ENCODE data around the gene ZNF205. TPM values are rescaled to one million over a fixed set of nuclear protein-coding genes. Genes with fewer than 3 reads are reported as not detected.
"Not testable (repeated sequence)": the region's sequence is repeated elsewhere in the genome, so short reads cannot be mapped to it uniquely, and the experiment has no call there.

ZNF205 gene
- polyA plus RNA-seq, 3 donors, result 1.0 to 6.7 (median 1.3) TPM

DNA sequence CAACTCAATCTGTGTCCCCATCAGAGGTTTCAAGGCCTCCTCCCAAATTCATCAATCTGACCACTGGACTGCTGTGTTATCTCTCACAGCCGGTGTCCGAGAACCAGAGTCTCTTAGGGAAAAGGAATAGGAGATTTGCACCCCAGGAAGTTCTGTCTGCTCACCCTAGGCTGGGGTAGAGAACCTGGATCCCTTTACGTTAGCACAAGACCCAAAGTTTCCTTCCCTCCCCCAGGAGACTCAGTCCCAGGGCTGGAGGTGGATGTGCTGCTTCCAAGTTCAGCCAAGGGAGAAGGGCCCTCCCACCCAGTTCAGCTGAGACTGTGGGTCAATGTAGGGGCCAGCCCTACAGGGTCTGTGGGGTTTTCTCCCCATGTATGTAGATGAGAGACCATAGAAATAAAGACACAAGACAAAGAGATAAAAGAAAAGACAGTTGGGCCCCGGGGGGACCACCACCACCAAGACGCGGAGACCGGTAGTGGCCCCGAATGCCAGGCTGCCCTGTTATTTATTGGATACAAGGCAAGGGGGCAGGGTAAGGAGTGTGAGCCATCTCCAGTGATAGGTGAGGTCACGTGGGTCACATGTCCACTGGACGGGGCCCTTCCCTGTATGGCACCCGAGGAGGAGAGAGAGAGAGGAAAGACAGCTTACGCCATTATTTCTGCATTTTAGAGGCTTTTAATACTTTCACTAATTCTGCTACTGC is 52.9 kb downstream of the ZNF205 start:
- Histone ChIP-seq H3K4me1 (ENCODE audit: control insufficient read depth in 1 of 2, insufficient read depth in 2 of 2, low read length in 2 of 2) (peaks cover 6 to 9% of the 10 kb centered on the region in 2 donors), H3K79me2 (ENCODE audit: insufficient read depth, low read length) (no peaks in the 10 kb centered on the region), H3K27ac (ENCODE audit: low read depth in 1 of 2, low read length in 2 of 2) (no peak overlapping the region), H3K9ac (ENCODE audit: insufficient read depth, low read length, poor library complexity, severe bottlenecking) (peak overlapping the region; percentile 21), H3K9me3 (replicated peaks in 1 of 2; ENCODE audit: control insufficient read depth in 1 of 2, insufficient read depth in 1 of 2, low read length in 2 of 2) (peaks cover 0 to 3% of the 10 kb centered on the region in 2 donors), H2AFZ (ENCODE audit: insufficient read depth, low read depth, low read length, poor library complexity, severe bottlenecking) (peak overlapping the region; percentile 71), H3K4me3 (replicated peaks in 1 of 3; ENCODE audit: low read depth in 2 of 3, low read length in 3 of 3) (peak overlapping the region in 1 of 3 experiments; percentile 60), H3K27me3 (ENCODE audit: control insufficient read depth in 2 of 2, insufficient read depth in 2 of 2, low read length in 2 of 2) (peaks cover 19 to 53% of the 10 kb centered on the region in 2 donors), H3K4me2 (replicated peaks; ENCODE audit: extremely low read depth, low read length, poor library complexity, severe bottlenecking) (peak overlapping the region; percentile 60), H3K36me3 (replicated peaks in 1 of 2; ENCODE audit: control insufficient read depth in 1 of 2, insufficient read depth in 2 of 2, low read length in 2 of 2) (no peaks in the 10 kb centered on the region), H4K20me1 (ENCODE audit: insufficient read depth, low read length) (no peaks in the 10 kb centered on the region)
- no peak for DNase-seq
- Mint-ChIP-seq H3K27me3 (ENCODE audit: low read depth in 3 of 3) (peaks cover 73 to 93% (median 75%) of the 10 kb centered on the region in 3 donors), H3K36me3 (no peaks in the 10 kb centered on the region), H3K9me3 (peaks cover 0 to 15% (median 5%) of the 10 kb centered on the region in 7 donors), H3K4me3 (peak overlapping the region; percentile 37 to 77), H3K4me1 (peaks cover 14% of the 10 kb centered on the region), H3K27ac (peak overlapping the region in 1 of 7 donors; percentile 60)
- no peak for TF ChIP-seq CTCF (IDR thresholded peaks at IDR 0.05)
- 100% methylated on average over 2 of the region's 12 CpGs for WGBS (ENCODE audit: insufficient coverage)
- intact Hi-C loops (cut with micrococcal nuclease), result loop anchor here in 1 of 2 donors (5.0 kb wide), 1 partner anchor 103 kb away; no protein-coding TSS in a partner anchor

- H3K9me3 ChIP-seq (replicated peaks in 1 of 2; ENCODE audit: control insufficient read depth in 1 of 2, insufficient read depth in 1 of 2, low read length in 2 of 2), result peaks cover 0 to 13% of the 10 kb centered on the region in 2 donors
- DNase-seq, result no peak
- H4K20me1 ChIP-seq (ENCODE audit: insufficient read depth, low read length), result no peaks in the 10 kb centered on the region
- H3K4me3 ChIP-seq (replicated peaks in 1 of 3; ENCODE audit: low read depth in 2 of 3, low read length in 3 of 3), result no peak overlapping the region
- H3K27ac Mint-ChIP-seq, result no peak overlapping the region
- no peak overlapping the region for H3K27ac ChIP-seq (ENCODE audit: low read depth in 1 of 2, low read length in 2 of 2)
- intact Hi-C loops (cut with micrococcal nuclease), result loop anchor here in 1 of 2 donors (5.0 kb wide), 1 partner anchor 104 kb away; no protein-coding TSS in a partner anchor
- no peak overlapping the region for H3K4me2 ChIP-seq (replicated peaks; ENCODE audit: extremely low read depth, low read length, poor library complexity, severe bottlenecking)
- no peaks in the 10 kb centered on the region for H3K79me2 ChIP-seq (ENCODE audit: insufficient read depth, low read length)
- peaks cover 31 to 57% of the 10 kb centered on the region in 2 donors for H3K27me3 ChIP-seq (ENCODE audit: control insufficient read depth in 2 of 2, insufficient read depth in 2 of 2, low read length in 2 of 2)
- H3K36me3 Mint-ChIP-seq, result peaks cover 1 to 3% of the 10 kb centered on the region in 2 donors
- no peak overlapping the region for H3K9ac ChIP-seq (ENCODE audit: insufficient read depth, low read length, poor library complexity, severe bottlenecking)
- no peak for TF ChIP-seq CTCF (IDR thresholded peaks at IDR 0.05)
- H3K9me3 Mint-ChIP-seq, result peaks cover 0 to 17% (median 8%) of the 10 kb centered on the region in 7 donors
- peaks cover 73 to 93% (median 75%) of the 10 kb centered on the region in 3 donors for H3K27me3 Mint-ChIP-seq (ENCODE audit: low read depth in 3 of 3)
- H2AFZ ChIP-seq (ENCODE audit: insufficient read depth, low read depth, low read length, poor library complexity, severe bottlenecking), result no peak overlapping the region
- H3K4me1 ChIP-seq (ENCODE audit: control insufficient read depth in 1 of 2, insufficient read depth in 2 of 2, low read length in 2 of 2), result peaks cover 17 to 19% of the 10 kb centered on the region in 2 donors
- H3K4me3 Mint-ChIP-seq, result peak overlapping the region in 1 of 2 donors; percentile 48
- peaks cover 22% of the 10 kb centered on the region for H3K4me1 Mint-ChIP-seq
- no peaks in the 10 kb centered on the region for H3K36me3 ChIP-seq (replicated peaks in 1 of 2; ENCODE audit: control insufficient read depth in 1 of 2, insufficient read depth in 2 of 2, low read length in 2 of 2)
- no CpG with 5 or more reads among the region's 1 CpG for WGBS (ENCODE audit: insufficient coverage)
Measured at GRCh38 chr16:3166505-3166886, 54.1 kb downstream of the ZNF205 start.

DNA sequence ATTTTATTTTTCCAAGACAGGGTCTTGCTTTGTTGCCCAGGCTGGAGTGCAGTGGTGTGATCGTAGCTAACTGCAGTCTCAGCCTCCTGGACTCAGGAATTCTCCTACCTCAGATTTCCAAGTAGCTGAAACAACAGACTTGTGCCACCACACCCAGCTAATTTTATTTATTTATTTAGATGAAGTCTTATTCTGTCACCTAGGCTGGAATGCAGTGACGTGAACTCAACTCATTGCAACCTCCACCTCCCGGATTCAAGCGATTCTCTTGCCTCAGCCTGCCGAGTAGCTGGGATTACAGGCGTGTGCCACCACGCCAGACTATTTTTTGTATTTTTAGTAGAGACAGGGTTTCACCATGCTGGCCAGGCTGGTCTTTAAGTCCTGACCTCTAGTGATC is 56.3 kb downstream of the ZNF205 start:
- not testable (repeated sequence) for H4K20me1 ChIP-seq (ENCODE audit: insufficient read depth, low read length); H3K4me2 ChIP-seq (replicated peaks; ENCODE audit: extremely low read depth, low read length, poor library complexity, severe bottlenecking); H3K27ac ChIP-seq (ENCODE audit: low read depth in 1 of 2, low read length in 2 of 2); H3K36me3 Mint-ChIP-seq; H3K4me3 ChIP-seq (replicated peaks in 1 of 3; ENCODE audit: low read depth in 2 of 3, low read length in 3 of 3); H3K79me2 ChIP-seq (ENCODE audit: insufficient read depth, low read length); H3K36me3 ChIP-seq (replicated peaks in 1 of 2; ENCODE audit: control insufficient read depth in 1 of 2, insufficient read depth in 2 of 2, low read length in 2 of 2); DNase-seq; H3K9ac ChIP-seq (ENCODE audit: insufficient read depth, low read length, poor library complexity, severe bottlenecking); H2AFZ ChIP-seq (ENCODE audit: insufficient read depth, low read depth, low read length, poor library complexity, severe bottlenecking); H3K27ac Mint-ChIP-seq
- H3K9me3 ChIP-seq (replicated peaks in 1 of 2; ENCODE audit: control insufficient read depth in 1 of 2, insufficient read depth in 1 of 2, low read length in 2 of 2), result peaks cover 0 to 21% of the 10 kb centered on the region in 2 donors
- H3K27me3 ChIP-seq (ENCODE audit: control insufficient read depth in 2 of 2, insufficient read depth in 2 of 2, low read length in 2 of 2), result peaks cover 44 to 75% of the 10 kb centered on the region in 2 donors
- H3K4me3 Mint-ChIP-seq, result peak overlapping the region in 1 of 2 donors; percentile 86
- peaks cover 21% of the 10 kb centered on the region for H3K4me1 Mint-ChIP-seq
- intact Hi-C loops (cut with micrococcal nuclease), result loop anchor here in 1 of 2 donors (5.0 kb wide), 1 partner anchor 106 kb away; no protein-coding TSS in a partner anchor
- 80% methylated on average over 1 of the region's 7 CpGs for WGBS (ENCODE audit: insufficient coverage)
- peaks cover 24 to 25% of the 10 kb centered on the region in 2 donors for H3K4me1 ChIP-seq (ENCODE audit: control insufficient read depth in 1 of 2, insufficient read depth in 2 of 2, low read length in 2 of 2)
- peaks cover 75 to 92% (median 80%) of the 10 kb centered on the region in 3 donors for H3K27me3 Mint-ChIP-seq (ENCODE audit: low read depth in 3 of 3)
- H3K9me3 Mint-ChIP-seq, result peaks cover 0 to 30% (median 17%) of the 10 kb centered on the region in 7 donors
